LNCaP clone FGC (cell line): ENCODE data around the gene TTLL13.
A peak's percentile ranks its signal among the peaks of the same experiment; 100 is the strongest.

Source experiments
- DNase-seq: peaks from one replicate; pipeline ENCODE4 v3.0.0-alpha.2; 2011; ENCODE audit warnings: low read depth
- H3K4me3 ChIP-seq: 2 replicates; pipeline ENCODE4 v1.5.1; 2011; ENCODE audit warnings: mild to moderate bottlenecking, low read depth, low read length, control low read depth
- CTCF ChIP-seq: IDR thresholded peaks from 2 replicates; pipeline ENCODE4 v1.5.1; 2012; ENCODE audit warnings: mild to moderate bottlenecking; ENCODE audit not compliant: control insufficient read depth, insufficient read depth; ENCODE audit errors: extremely low read depth

TTLL13 gene

GRCh38 chr15:90249203-90249863 lies at the start of gene TTLL13:
TSS of gene TTLL13 (plus strand) at chr15:90249556. CDS start at chr15:90250631, 1,075 bp downstream.
- peak within 1 kb of the TSS; percentile 57 for H3K4me3 ChIP-seq
- no peak for TF ChIP-seq CTCF
- no peak for DNase-seq

GRCh38 chr15:90200534-90201129 lies 48.7 kb upstream of the TTLL13 start:
- TF ChIP-seq CTCF = no peak
- peak overlapping the region; percentile 60 for H3K4me3 ChIP-seq
- DNase-seq = no peak

- peak within 1 kb of the TSS; percentile 60 for H3K4me3 ChIP-seq
- no peak for DNase-seq
- TF ChIP-seq CTCF = 0 out of 2 replicates have a peak, but pooled peaks have one; percentile 1
These were observed 48.0 kb upstream of the TTLL13 start, which contains the start of gene SEMA4B for GRCh38 chr15:90201130-90201943. TSS of gene SEMA4B (plus strand) at chr15:90201330. CDS start at chr15:90201579, 249 bp downstream.

- no peak for DNase-seq
- TF ChIP-seq CTCF = no peak
- H3K4me3 ChIP-seq = peak overlapping the region; percentile 60
These were observed 47.4 kb upstream of the TTLL13 start for GRCh38 chr15:90201944-90202375.

- H3K4me3 ChIP-seq = no peak overlapping the region
- no peak for TF ChIP-seq CTCF
These were observed 46.4 kb upstream of the TTLL13 start for GRCh38 chr15:90202929-90203328.

GRCh38 chr15:90203473-90203872 lies 45.9 kb upstream of the TTLL13 start:
- no peak for DNase-seq
- no peak for TF ChIP-seq CTCF
- H3K4me3 ChIP-seq = no peak overlapping the region

More at GRCh38 chr15:90202929-90203328, 46.4 kb upstream of the TTLL13 start:
- no peak for DNase-seq
